PC-9 (cell line): ENCODE measurements around the gene PRKAG2. TPM values are rescaled to one million over a fixed set of nuclear protein-coding genes. Genes with fewer than 3 reads are reported as not detected.
A peak's percentile ranks its signal among the peaks of the same experiment; 100 is the strongest.
"Not testable (repeated sequence)": the region's sequence is repeated elsewhere in the genome, so short reads cannot be mapped to it uniquely, and the experiment has no call there.

ENCODE experiments used
- BruUV-seq: library from RNA; stranded (reverse); fragments of 400-500 nt; replicated peaks from 2 replicates; lab custom pipeline; 2021; lab: Mats Ljungman, UMichigan
- CTCF ChIA-PET: fragments of 300-600 bp; sonication (Branson Sonifier 250); formaldehyde crosslinking; loops from one replicate; lab custom pipeline; 2022; ENCODE audit warnings: antibody characterized with exemption; lab: Charles Lee
- POLR2A ChIA-PET: fragments of 300-600 bp; sonication (Branson Sonifier 250); formaldehyde crosslinking; loops from one replicate; lab custom pipeline; 2022; ENCODE audit warnings: antibody characterized with exemption; ENCODE audit not compliant: unreplicated experiment; lab: Charles Lee
- DNase-seq, 2 experiments: peaks; one replicate each; pipeline versions ENCODE4 v3.0.0 to v3.0.0-alpha.2; 2015 to 2022; ENCODE audit warnings: mixed read lengths in 1 of 2
- H2AFZ ChIP-seq: fragments of 200-600 bp; sonication (generic); 2 replicates; pipeline ENCODE4 v1.8.1; 2017; ENCODE audit warnings: antibody characterized with exemption
- H3F3A ChIP-seq: fragments of 200-600 bp; sonication (generic); 2 replicates; pipeline ENCODE4 v1.8.1; 2017; ENCODE audit warnings: antibody characterized with exemption, mild to moderate bottlenecking, low read depth; ENCODE audit not compliant: insufficient read depth
- H3K27ac ChIP-seq: fragments of 200-600 bp; sonication (generic); 2 replicates; pipeline ENCODE4 v1.6.1; 2016; ENCODE audit warnings: mixed run types
- H3K27me3 ChIP-seq: fragments of 200-600 bp; sonication (generic); 2 replicates; pipeline ENCODE4 v1.6.1; 2016; ENCODE audit warnings: low read depth, mixed run types; ENCODE audit not compliant: insufficient read depth
- H3K36me3 ChIP-seq: fragments of 200-600 bp; sonication (generic); 2 replicates; pipeline ENCODE4 v1.6.1; 2016; ENCODE audit warnings: low read depth, mixed run types
- H3K4me1 ChIP-seq: fragments of 200-600 bp; sonication (generic); replicated peaks from 2 replicates; pipeline ENCODE4 v1.6.1; 2016; ENCODE audit warnings: mixed run types; ENCODE audit not compliant: insufficient read depth
- H3K4me2 ChIP-seq: fragments of 200-600 bp; sonication (generic); 2 replicates; pipeline ENCODE4 v1.6.1; 2017; ENCODE audit warnings: mixed run types
- H3K4me3 ChIP-seq: fragments of 200-600 bp; sonication (generic); 2 replicates; pipeline ENCODE4 v1.6.1; 2016; ENCODE audit warnings: mixed run types
- H3K79me2 ChIP-seq: fragments of 200-600 bp; sonication (generic); 2 replicates; pipeline ENCODE4 v1.6.1; 2017; ENCODE audit warnings: low read depth, mixed run types
- H3K9me2 ChIP-seq: fragments of 200-600 bp; sonication (generic); 2 replicates; pipeline ENCODE4 v1.8.1; 2017; ENCODE audit warnings: mild to moderate bottlenecking; ENCODE audit not compliant: insufficient read depth
- H3K9me3 ChIP-seq: fragments of 200-600 bp; sonication (generic); 2 replicates; pipeline ENCODE4 v1.8.1; 2016; ENCODE audit warnings: low read depth; ENCODE audit not compliant: insufficient read depth
- H4K20me1 ChIP-seq: fragments of 200-600 bp; sonication (generic); 2 replicates; pipeline ENCODE4 v1.8.1; 2017; ENCODE audit not compliant: insufficient read depth
- EZH2 ChIP-seq: fragments of 200-600 bp; sonication (generic); IDR thresholded peaks from 2 replicates; pipeline ENCODE4 v1.8.0; 2017; ENCODE audit warnings: antibody characterized with exemption, low read depth
- intact Hi-C: fragments of 100-400 bp; cut with micrococcal nuclease; formaldehyde crosslinking; loops from one replicate; pipeline ENCODE4 v1.10.0; 2022; ENCODE audit not compliant: unreplicated experiment
- total RNA-seq: library from RNA; stranded (reverse); gene quantifications from 2 replicates; pipeline ENCODE4 v1.2.3, GENCODE V29; 2021
- TF ChIP-seq, protein P1 (sequence below): fragments of 200-600 bp; sonication (generic); conservative IDR thresholded peaks from 2 replicates; pipeline ENCODE4 v1.6.1; 2017; ENCODE audit warnings: mixed run types, antibody characterized with exemption, mild to moderate bottlenecking, moderate library complexity

Gene PRKAG2
- total RNA-seq, 1 experiment from 2014 or later = 37.3 TPM

GRCh38 chr7:151748733-151749132 lies 128.2 kb downstream of the PRKAG2 start:
- Histone ChIP-seq H3K79me2 (no peaks in the 10 kb centered on the region), H3K4me2 (no peak overlapping the region), H2AFZ (no peak overlapping the region), H3K27ac (no peak overlapping the region), H3K4me1 (peaks cover 42% of the 10 kb centered on the region), H3K4me3 (no peak overlapping the region), H4K20me1 (no peaks in the 10 kb centered on the region), H3K9me3 (no peaks in the 10 kb centered on the region), H3K36me3 (no peaks in the 10 kb centered on the region), H3K27me3 (no peaks in the 10 kb centered on the region), H3F3A (peaks cover 39% of the 10 kb centered on the region), H3K9me2 (no peaks in the 10 kb centered on the region)
- ChIA-PET CTCF (no interaction called here), POLR2A (no interaction called here)
- TF ChIP-seq, protein P1, sequence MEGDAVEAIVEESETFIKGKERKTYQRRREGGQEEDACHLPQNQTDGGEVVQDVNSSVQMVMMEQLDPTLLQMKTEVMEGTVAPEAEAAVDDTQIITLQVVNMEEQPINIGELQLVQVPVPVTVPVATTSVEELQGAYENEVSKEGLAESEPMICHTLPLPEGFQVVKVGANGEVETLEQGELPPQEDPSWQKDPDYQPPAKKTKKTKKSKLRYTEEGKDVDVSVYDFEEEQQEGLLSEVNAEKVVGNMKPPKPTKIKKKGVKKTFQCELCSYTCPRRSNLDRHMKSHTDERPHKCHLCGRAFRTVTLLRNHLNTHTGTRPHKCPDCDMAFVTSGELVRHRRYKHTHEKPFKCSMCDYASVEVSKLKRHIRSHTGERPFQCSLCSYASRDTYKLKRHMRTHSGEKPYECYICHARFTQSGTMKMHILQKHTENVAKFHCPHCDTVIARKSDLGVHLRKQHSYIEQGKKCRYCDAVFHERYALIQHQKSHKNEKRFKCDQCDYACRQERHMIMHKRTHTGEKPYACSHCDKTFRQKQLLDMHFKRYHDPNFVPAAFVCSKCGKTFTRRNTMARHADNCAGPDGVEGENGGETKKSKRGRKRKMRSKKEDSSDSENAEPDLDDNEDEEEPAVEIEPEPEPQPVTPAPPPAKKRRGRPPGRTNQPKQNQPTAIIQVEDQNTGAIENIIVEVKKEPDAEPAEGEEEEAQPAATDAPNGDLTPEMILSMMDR = no peak
- TF ChIP-seq EZH2 = no peak
- no TSS peak for BruUV-seq
- DNase-seq = no peak
- intact Hi-C loops = loop anchor here (5.0 kb wide), 1 partner anchor 226 kb away; no protein-coding TSS in a partner anchor

DNA sequence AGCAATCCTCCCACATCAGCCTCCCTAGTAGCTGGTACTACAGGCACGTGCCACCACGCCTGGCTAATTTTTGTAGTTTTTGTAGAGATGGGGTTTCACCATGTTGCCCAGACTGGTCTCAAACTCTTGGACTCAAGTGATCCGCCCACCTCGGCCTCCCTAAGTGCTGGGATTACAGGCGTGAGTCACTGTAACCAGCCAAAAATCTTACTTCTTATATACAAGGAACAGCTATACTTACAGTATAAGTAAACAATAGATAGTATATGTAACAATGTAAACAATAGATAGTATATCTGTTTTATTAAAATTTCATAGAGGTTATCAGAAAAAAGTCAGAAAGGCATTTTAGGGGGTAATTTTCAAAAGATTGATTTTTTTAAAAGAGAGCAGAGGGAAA lies 128.9 kb downstream of the PRKAG2 start:
- H3K9me2 ChIP-seq, DNase-seq, H3K4me2 ChIP-seq, H3K27me3 ChIP-seq, H3K36me3 ChIP-seq, H2AFZ ChIP-seq, POLR2A ChIA-PET, H4K20me1 ChIP-seq, H3K79me2 ChIP-seq, H3K9me3 ChIP-seq, BruUV-seq, H3K4me3 ChIP-seq, CTCF ChIA-PET: not testable (repeated sequence)
- H3K4me1 ChIP-seq = peaks cover 44% of the 10 kb centered on the region
- H3F3A ChIP-seq = peaks cover 37% of the 10 kb centered on the region
- intact Hi-C loops = loop anchor here (5.0 kb wide), 1 partner anchor 226 kb away; no protein-coding TSS in a partner anchor
- peak overlapping the region; percentile 81; the same call in 1 of the 2 replicates for H3K27ac ChIP-seq

DNA sequence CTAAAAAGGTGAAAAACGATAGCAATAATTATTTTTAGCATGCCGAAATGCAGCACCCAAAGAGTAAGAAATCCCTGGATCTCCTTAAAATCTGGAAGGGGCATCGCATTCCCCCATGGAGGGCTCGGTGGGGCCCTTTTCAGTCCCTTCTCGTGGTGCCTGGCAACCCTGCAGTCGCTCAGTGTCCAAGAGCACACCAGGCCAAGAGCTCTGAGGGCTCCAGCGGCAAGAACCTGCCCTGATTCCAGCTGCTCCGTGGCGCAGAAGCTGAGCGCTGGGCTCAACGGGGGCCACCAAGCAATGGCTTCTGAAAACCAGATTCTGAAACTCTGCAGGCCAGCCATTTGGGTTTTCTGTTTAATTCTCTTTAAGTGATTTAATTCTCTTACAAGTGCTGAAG lies 131.2 kb downstream of the PRKAG2 start:
- Histone ChIP-seq H3K36me3 (no peaks in the 10 kb centered on the region), H3K9me3 (no peaks in the 10 kb centered on the region), H3F3A (peaks cover 37% of the 10 kb centered on the region), H3K9me2 (no peaks in the 10 kb centered on the region), H3K4me2 (peak overlapping the region; percentile 62), H3K4me3 (no peak overlapping the region; the same call in 1 of the 2 replicates), H3K4me1 (peaks cover 44% of the 10 kb centered on the region), H4K20me1 (no peaks in the 10 kb centered on the region), H2AFZ (no peak overlapping the region), H3K27ac (peak overlapping the region; percentile 81), H3K27me3 (no peaks in the 10 kb centered on the region), H3K79me2 (no peaks in the 10 kb centered on the region)
- TF ChIP-seq EZH2 = no peak
- TF ChIP-seq, protein P1 = peak; percentile 27; the same call in 1 of the 2 replicates
- TSS peak; percentile 85 for BruUV-seq
- no peak for DNase-seq
- ChIA-PET CTCF (interaction anchor here (1.1 to 2.1 kb wide), 4 partner anchors 8 to 115 kb away, joined by 3 to 10 read pairs (median 6); no protein-coding TSS in a partner anchor), POLR2A (interaction anchor here (0.6 kb wide), 3 partner anchors 18 to 228 kb away, joined by 8 to 26 read pairs (median 8); partner anchors contain the start of gene RHEB)
- intact Hi-C loops = loop anchor here (1.0 to 5.0 kb wide), 7 partner anchors 9 to 223 kb away; no protein-coding TSS in a partner anchor
